Smooth muscle cell (in vitro differentiated cells): ENCODE data around the gene PRKACG. TPM values are rescaled to one million over a fixed set of nuclear protein-coding genes. Genes with fewer than 3 reads are reported as not detected.

Source experiments
- polyA plus RNA-seq: library from polyadenylated mRNA; unstranded; fragments of >200 nt; fragmentation: Nextera tagmentation; extraction: Ambion mirVana; gene quantifications from 2 replicates; pipeline ENCODE4 v1.2.1, GENCODE V29; 2016
- total RNA-seq: library from RNA; depleted of rRNA; stranded (reverse); fragments of >200 nt; gene quantifications from 2 replicates; pipeline ENCODE4 v1.2.3, GENCODE V29; 2014

Gene PRKACG
- total and polyA plus RNA-seq, 2 experiments from 2014 or later = not detected

Other genes with a start within 250 kb of the PRKACG start
- gene FXN, start 21.6 kb upstream of the PRKACG start, total RNA-seq = 3.3 and 16.0 TPM in 2 replicates
- gene FXN, start 21.6 kb upstream of the PRKACG start, polyA plus RNA-seq = 15.2 and 21.1 TPM in 2 replicates
- gene TJP2, start 160.2 kb upstream of the PRKACG start, total RNA-seq = 48.4 and 49.9 TPM in 2 replicates
- gene TJP2, start 160.2 kb upstream of the PRKACG start, polyA plus RNA-seq = 14.9 and 47.5 TPM in 2 replicates